Left lung (tissue), 10 donors: ENCODE results near the gene BAHCC1. TPM values are rescaled to one million over a fixed set of nuclear protein-coding genes. Genes with fewer than 3 reads are reported as not detected.

ENCODE experiments used
- ATAC-seq: fragments of 200-7000 bp; cut with Tn5 transposase; one replicate; pipeline ENCODE4 v1.9.1; 2020; ENCODE audit warnings: moderate library complexity
- DNase-seq, 4 donors: peaks; one replicate each; pipeline ENCODE4 v3.0.0-alpha.2; 2013 to 2020
- H3K27ac ChIP-seq, 2 donors: fragments of 200-600 bp; sonication (generic) in 1 of 2; one replicate each; pipeline versions ENCODE4 v1.5.0 to v1.8.0; 2020 to 2021
- H3K27me3 ChIP-seq, 2 donors: fragments of 200-600 bp; sonication (generic) in 1 of 2; one replicate each; pipeline versions ENCODE4 v1.5.0 to v1.8.0; 2020 to 2021
- H3K36me3 ChIP-seq, 2 donors: fragments of 200-600 bp; sonication (generic) in 1 of 2; one replicate each; pipeline versions ENCODE4 v1.5.0 to v1.8.0; 2020 to 2021
- H3K4me1 ChIP-seq, 2 donors: fragments of 200-600 bp; one replicate each; pipeline ENCODE4 v1.8.0; 2021
- H3K4me3 ChIP-seq, 2 donors: fragments of 200-600 bp; sonication (generic) in 1 of 2; one replicate each; pipeline versions ENCODE4 v1.5.0 to v1.8.0; 2020 to 2021; ENCODE audit warnings: mild to moderate bottlenecking in 1 of 2
- H3K9me3 ChIP-seq, 2 donors: fragments of 200-600 bp; sonication (generic) in 1 of 2; one replicate each; pipeline versions ENCODE4 v1.5.0 to v1.8.0; 2020 to 2021
- CTCF ChIP-seq, 2 donors: fragments of 200-600 bp; sonication (generic) in 1 of 2; IDR thresholded peaks; one replicate each; pipeline versions ENCODE4 v1.5.0 to v1.8.0; 2021; ENCODE audit warnings: antibody characterized with exemption in 2 of 2
- intact Hi-C, 2 donors: fragments of 100-400 bp; cut with DNase I; formaldehyde crosslinking; loops; one replicate each; pipeline versions ENCODE4 v1.11.2 to v1.14.2; 2022
- polyA plus RNA-seq, 6 donors: library from polyadenylated mRNA; unstranded; fragments of 120-200 nt; gene quantifications; one replicate each; pipeline ENCODE4 v1.2.1, GENCODE V29; 2013; ENCODE audit not compliant: insufficient read length in 6 of 6
- total RNA-seq, 2 donors: library from RNA; stranded (reverse); fragmentation: NEBNext Ultra II Directional; extraction: Animal tissue kit (Norgen Biotek cat#: 25700); gene quantifications; one replicate each; pipeline ENCODE4 v1.2.1, GENCODE V29; 2021
- donor health status: DM: no; HTN: yes; CAD: no.
- donor health status: DM: no; HTN: no; CAD: no.

The BAHCC1 gene
- total and polyA plus RNA-seq, 8 donors: 13.6 to 28.5 (median 21.4) TPM

- no peak for ATAC-seq
- H3K4me1 ChIP-seq: peaks cover 0 to 6% of the 10 kb centered on the region in 2 donors
- H3K27ac ChIP-seq: no peak overlapping the region
- no peak overlapping the region for H3K4me3 ChIP-seq
- intact Hi-C loops: no loop called here
- peaks cover 0 to 21% of the 10 kb centered on the region in 2 donors for H3K36me3 ChIP-seq
- H3K27me3 ChIP-seq: no peaks in the 10 kb centered on the region
- TF ChIP-seq CTCF (IDR thresholded peaks at IDR 0.05): no peak
- no peaks in the 10 kb centered on the region for H3K9me3 ChIP-seq
- no peak for DNase-seq
These were observed 44.8 kb downstream of the BAHCC1 start for GRCh38 chr17:81440051-81440471.

DNA sequence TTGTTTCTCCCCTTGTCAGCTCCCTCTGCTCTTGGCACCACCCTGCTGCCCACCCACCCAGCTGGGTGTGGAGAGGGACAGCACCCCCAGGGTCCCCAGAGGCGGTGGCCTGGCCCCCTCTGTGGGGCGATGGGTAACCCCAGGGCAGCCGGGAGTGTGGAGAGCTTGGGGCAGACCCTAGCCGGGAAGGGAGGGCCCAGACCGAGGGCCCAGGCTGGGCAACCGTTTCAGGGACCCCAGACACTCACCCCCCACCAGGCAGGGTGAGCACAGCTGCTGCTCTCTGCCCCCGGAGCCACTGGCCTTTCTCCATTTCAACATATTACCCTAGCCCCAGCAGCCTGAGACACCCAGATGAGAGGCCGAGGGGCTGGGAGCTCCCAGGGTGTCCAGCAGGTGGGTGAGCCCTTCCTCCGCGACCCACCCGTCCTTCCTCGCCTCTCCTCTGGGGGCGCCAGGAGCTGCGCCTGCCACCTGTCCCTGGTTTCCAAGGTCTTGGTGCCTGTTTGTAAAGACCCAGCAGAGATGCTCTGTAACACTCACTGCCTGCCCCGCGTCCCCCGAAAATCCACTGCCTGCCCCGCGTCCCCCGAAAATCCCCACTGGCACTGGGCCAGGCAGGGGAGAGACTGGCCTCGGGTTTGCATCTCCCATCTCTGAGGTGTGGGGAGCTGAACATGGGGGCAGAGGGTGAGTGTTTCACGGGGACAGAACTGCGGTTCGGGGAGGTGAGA lies 45.4 kb downstream of the BAHCC1 start:
- ATAC-seq: no peak
- H3K9me3 ChIP-seq: no peaks in the 10 kb centered on the region
- H3K36me3 ChIP-seq: peaks cover 0 to 21% of the 10 kb centered on the region in 2 donors
- DNase-seq: no peak
- TF ChIP-seq CTCF (IDR thresholded peaks at IDR 0.05): peak in 1 of 2 donors; percentile 14
- H3K4me3 ChIP-seq: no peak overlapping the region
- H3K27ac ChIP-seq: no peak overlapping the region
- H3K4me1 ChIP-seq: peaks cover 0 to 6% of the 10 kb centered on the region in 2 donors
- intact Hi-C loops: no loop called here
- H3K27me3 ChIP-seq: no peaks in the 10 kb centered on the region

- no peaks in the 10 kb centered on the region for H3K4me1 ChIP-seq
- H3K9me3 ChIP-seq: no peaks in the 10 kb centered on the region
- H3K36me3 ChIP-seq: peaks cover 0 to 29% of the 10 kb centered on the region in 2 donors
- ATAC-seq (no peak), DNase-seq (no peak)
- no peak overlapping the region for H3K27ac ChIP-seq
- H3K4me3 ChIP-seq: no peak overlapping the region
- no peaks in the 10 kb centered on the region for H3K27me3 ChIP-seq
- no peak for TF ChIP-seq CTCF (IDR thresholded peaks at IDR 0.05)
- intact Hi-C loops: no loop called here
These were observed 47.5 kb downstream of the BAHCC1 start for GRCh38 chr17:81442791-81443190.

GRCh38 chr17:81443269-81443668 lies 48.0 kb downstream of the BAHCC1 start:
- no peak for TF ChIP-seq CTCF (IDR thresholded peaks at IDR 0.05)
- no peak for DNase-seq

DNA sequence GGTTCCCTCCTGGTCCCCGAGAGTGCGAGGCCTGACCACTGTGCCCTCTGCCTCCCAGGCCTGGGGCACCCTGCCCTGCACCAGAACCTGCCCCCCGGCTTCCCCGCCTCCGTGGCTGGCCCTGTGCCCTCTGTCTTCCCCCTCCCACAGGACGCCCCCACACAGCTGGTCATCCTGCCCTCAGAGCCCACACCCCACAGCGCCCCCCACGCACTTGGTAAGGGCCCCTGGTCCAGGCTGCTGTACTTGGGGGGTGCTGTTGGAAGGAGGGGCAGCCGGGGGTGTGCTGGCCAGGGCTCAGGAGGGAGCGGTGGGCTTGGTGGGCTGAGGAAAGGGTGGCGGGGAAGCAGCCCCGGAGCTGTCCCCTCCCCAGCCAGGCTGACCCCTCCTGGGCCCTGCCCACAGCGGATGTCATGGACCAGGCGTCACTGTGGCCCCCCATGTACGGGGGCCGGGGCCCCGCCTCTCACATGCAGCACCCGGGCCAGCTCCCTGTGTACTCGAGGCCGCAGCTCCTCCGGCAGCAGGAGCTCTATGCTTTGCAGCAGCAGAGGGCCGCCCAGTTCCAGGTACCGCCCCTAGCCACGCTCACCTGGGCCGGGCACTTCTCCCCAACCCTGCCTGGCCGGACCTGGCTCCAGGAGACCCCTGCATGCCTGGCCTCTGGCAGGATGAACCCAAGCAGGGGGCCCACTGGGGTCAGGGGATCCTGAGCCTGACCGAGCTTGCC lies 49.5 kb downstream of the BAHCC1 start:
- ATAC-seq: no peak
- intact Hi-C loops: no loop called here

More at GRCh38 chr17:81443269-81443668, 48.0 kb downstream of the BAHCC1 start:
- no peak for ATAC-seq
- Histone ChIP-seq H3K9me3 (no peaks in the 10 kb centered on the region), H3K4me1 (no peaks in the 10 kb centered on the region), H3K36me3 (peaks cover 0 to 34% of the 10 kb centered on the region in 2 donors), H3K27me3 (no peaks in the 10 kb centered on the region), H3K27ac (no peak overlapping the region), H3K4me3 (no peak overlapping the region)
- intact Hi-C loops: no loop called here

More for the DNA sequence above, 49.5 kb downstream of the BAHCC1 start:
- DNase-seq: no peak
- no peak for TF ChIP-seq CTCF (IDR thresholded peaks at IDR 0.05)
- H3K36me3 ChIP-seq: peaks cover 0 to 36% of the 10 kb centered on the region in 2 donors
- no peak overlapping the region for H3K27ac ChIP-seq
- H3K4me1 ChIP-seq: no peaks in the 10 kb centered on the region
- H3K4me3 ChIP-seq: no peak overlapping the region
- no peaks in the 10 kb centered on the region for H3K9me3 ChIP-seq
- no peaks in the 10 kb centered on the region for H3K27me3 ChIP-seq
